Measurements from ENCODE around the gene DROSHA.
"Not testable (repeated sequence)": the region's sequence is repeated elsewhere in the genome, so short reads cannot be mapped to it uniquely, and the experiment has no call there.

The DROSHA gene, protein sequence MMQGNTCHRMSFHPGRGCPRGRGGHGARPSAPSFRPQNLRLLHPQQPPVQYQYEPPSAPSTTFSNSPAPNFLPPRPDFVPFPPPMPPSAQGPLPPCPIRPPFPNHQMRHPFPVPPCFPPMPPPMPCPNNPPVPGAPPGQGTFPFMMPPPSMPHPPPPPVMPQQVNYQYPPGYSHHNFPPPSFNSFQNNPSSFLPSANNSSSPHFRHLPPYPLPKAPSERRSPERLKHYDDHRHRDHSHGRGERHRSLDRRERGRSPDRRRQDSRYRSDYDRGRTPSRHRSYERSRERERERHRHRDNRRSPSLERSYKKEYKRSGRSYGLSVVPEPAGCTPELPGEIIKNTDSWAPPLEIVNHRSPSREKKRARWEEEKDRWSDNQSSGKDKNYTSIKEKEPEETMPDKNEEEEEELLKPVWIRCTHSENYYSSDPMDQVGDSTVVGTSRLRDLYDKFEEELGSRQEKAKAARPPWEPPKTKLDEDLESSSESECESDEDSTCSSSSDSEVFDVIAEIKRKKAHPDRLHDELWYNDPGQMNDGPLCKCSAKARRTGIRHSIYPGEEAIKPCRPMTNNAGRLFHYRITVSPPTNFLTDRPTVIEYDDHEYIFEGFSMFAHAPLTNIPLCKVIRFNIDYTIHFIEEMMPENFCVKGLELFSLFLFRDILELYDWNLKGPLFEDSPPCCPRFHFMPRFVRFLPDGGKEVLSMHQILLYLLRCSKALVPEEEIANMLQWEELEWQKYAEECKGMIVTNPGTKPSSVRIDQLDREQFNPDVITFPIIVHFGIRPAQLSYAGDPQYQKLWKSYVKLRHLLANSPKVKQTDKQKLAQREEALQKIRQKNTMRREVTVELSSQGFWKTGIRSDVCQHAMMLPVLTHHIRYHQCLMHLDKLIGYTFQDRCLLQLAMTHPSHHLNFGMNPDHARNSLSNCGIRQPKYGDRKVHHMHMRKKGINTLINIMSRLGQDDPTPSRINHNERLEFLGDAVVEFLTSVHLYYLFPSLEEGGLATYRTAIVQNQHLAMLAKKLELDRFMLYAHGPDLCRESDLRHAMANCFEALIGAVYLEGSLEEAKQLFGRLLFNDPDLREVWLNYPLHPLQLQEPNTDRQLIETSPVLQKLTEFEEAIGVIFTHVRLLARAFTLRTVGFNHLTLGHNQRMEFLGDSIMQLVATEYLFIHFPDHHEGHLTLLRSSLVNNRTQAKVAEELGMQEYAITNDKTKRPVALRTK (N-terminal part only)

GRCh38 chr5:31531888-31532547 lies at the start of gene DROSHA, which contains the start of gene C5orf22:
Gene DROSHA (minus strand): TSS chr5:31532093. CDS start chr5:31529059, 3,034 bp downstream.
Gene C5orf22 (plus strand): TSS chr5:31532301. CDS start chr5:31532393, 92 bp downstream.
- DNase-seq: peak; percentile 99

- DNase-seq: no peak
Measured at GRCh38 chr5:31579558-31579957, 47.7 kb upstream of the DROSHA start.

DNA sequence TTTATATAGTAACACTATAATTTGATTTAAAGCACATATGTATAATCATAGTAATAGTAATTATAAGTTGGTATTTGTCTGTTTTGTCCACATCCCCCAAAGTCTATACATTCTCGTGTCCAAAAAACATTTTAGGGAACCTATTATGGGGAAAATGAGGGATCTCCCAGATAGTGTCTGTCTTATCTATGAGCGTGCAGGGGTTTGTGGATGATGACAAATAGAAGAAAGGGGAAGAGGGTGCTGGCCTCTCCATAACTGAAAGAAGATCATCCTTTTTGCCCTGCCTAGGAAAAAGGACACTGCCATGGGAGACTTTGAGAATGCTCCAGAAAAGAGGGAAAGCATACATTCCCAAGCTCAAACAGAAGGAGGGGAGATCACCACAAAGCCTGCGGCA lies 45.5 kb upstream of the DROSHA start:
- no peak for DNase-seq

DNA sequence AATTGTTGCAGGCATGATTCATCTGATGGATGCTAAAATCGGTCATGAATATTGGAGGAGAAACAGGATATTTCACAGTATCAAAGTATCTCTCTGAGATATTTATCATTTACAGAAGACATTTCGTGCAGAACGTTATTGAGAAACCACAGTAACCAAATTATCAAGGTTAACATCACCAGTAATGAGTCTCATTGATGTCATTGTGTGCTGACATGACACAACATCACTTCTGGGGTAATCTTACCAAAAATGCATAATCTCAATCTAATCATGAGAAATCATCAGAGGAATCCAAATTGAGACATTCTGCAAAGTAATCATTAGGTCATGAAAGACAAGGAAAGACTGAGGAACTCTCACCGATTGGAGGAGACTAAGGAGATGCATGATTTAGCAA lies 42.9 kb upstream of the DROSHA start:
- DNase-seq: no peak

- no peak for DNase-seq
Measured at GRCh38 chr5:31573494-31574142, 41.7 kb upstream of the DROSHA start.

DNA sequence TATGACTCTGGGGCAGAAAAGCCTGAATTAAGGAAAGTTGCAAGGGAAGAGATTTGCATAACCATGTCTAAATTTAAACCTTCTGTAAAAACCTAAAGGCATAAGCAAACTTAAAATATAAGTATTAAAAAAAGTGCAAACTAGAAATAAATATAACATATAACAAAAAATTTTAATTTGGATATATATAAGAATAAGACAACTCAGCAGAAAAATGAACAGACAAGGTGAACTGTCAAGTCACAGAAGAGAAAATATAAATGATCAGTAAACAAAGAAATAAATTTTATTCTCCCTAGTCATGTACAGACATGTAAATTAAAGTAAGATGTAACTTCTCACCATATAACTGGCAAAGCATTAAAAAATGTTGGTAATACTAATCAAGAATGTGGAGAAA lies 37.2 kb upstream of the DROSHA start:
- DNase-seq: no peak

DNA sequence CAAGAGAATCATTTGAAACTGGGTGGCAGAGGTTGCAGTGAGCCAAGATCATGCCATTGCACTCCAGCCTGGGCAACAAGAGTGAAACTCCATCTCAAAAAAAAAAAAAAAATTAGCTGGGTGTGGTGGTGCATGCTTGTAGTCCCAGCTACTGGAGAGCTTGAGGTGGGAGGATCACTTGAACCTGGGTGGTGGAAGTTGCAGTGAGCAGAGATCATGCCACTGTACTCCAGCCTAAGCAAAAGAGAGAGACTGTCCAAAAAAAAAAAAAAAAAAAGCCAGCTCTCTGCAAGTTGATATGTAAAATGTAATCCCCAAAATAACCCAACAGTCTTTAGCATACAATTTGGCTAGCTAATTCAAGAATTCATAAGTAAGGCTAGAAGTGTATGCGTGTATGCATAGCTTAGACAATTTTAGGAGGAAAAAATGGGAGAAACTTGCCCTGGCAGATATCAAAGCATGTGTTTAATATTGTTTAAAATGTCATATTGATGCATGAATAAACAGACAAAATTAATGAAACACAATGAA lies 36.5 kb upstream of the DROSHA start:
- no peak for DNase-seq

DNA sequence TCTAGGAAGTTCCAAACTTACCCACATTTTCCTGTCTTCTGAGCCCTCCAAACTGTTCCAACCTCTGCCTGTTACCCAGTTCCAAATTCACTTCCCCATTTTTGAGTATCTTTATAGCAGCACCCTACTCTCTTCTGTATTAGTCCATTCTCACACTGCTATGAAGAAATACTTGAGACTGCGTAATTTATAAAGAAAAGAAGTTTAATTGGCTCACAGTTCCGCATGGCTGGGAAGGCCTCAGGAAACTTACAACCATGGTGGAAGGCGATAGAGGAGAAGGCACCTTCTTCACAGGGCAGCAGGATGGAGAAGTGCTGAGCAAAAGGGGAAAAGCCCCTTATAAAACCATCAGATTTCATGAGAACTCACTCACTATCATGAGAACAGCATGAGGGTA lies 34.5 kb upstream of the DROSHA start:
- DNase-seq: not testable (repeated sequence)

- no peak for DNase-seq
Measured at GRCh38 chr5:31563216-31563615, 31.3 kb upstream of the DROSHA start.

DNA sequence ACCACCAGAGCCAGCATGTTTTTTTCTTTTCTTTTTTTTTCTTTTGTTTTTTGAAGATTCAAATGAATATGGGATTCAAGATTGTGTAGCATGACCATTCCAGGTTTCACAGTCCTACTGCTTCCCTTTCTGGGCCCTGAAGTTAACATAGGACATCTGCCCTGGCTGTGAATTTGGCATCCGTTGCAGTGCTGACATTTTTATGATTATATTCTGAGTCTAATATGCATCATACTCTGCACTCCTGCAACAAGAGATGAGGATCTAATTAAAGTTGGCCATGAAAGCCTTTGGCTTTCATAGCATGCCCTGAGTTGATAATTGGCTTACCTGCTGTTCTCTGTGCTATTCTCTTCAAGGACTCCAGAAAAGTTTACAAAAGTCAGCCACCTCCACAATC lies 30.1 kb upstream of the DROSHA start:
- DNase-seq: no peak

DNA sequence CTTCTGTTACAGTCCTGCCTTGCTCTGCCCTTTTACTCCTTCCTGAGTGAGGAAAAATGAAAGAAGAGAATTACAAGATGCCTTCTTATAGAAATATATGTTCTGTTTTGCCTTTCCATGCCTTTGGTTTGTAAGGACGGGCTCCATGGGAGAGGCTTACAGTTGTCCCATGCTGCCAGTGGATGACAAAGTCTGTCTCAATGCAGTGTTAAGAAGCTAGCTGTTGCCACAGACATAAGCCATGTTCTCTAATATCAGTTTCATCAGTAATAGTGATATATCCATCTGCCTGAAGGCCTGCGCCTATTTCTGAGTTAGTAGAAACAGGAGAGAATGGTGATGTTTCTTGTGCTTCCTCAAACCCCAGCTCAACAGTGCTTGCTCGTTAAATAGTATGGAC lies 28.0 kb upstream of the DROSHA start:
- no peak for DNase-seq

- DNase-seq: no peak
Measured at GRCh38 chr5:31556461-31556860, 24.6 kb upstream of the DROSHA start.

GRCh38 chr5:31554552-31554951 lies 22.7 kb upstream of the DROSHA start:
- no peak for DNase-seq

GRCh38 chr5:31553863-31554262 lies 22.0 kb upstream of the DROSHA start:
- DNase-seq: no peak

GRCh38 chr5:31551878-31552277 lies 20.0 kb upstream of the DROSHA start:
- no peak for DNase-seq

- not testable (repeated sequence) for DNase-seq
Measured at GRCh38 chr5:31549114-31549513, 17.2 kb upstream of the DROSHA start.

DNA sequence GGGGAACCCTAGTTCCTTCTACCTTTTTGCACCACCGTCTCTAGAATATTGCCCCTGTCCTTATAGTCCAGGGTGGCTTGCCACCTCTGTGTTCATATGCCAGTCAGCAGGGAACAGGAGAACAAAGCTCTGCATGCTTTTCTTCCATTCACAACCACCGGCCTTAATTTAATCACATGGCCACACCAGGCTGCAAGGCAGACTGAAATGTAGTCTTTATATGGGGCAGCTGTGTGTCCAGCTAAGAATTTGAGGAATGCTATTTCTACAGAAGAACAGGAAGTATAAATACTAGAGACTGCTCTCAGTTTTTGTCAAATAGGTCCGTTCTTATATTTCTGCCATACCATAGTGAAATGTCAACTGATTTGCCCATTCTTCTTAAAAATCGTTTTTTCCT lies 6.0 kb upstream of the DROSHA start:
- no peak for DNase-seq

- DNase-seq: no peak
Measured at GRCh38 chr5:31537349-31537748, 5.5 kb upstream of the DROSHA start.

DNA sequence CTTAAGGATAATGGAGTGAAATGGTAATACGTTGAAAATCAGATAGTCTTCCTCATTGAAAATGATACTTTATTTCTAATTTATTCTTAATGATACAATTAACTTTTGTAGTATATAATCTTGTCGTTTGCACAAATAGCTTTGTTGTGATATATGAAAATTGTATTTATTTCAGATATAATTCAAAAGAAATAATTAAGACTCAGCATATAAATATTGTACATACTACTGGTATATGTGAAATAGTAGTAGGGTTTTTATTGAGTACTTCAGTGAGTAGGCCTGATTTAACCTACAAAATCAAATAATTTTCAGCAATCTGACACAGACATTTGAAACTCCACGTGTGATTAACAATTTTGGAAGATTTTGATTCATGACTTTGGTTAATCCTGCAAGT lies 5.0 kb upstream of the DROSHA start:
- DNase-seq: no peak

DNA sequence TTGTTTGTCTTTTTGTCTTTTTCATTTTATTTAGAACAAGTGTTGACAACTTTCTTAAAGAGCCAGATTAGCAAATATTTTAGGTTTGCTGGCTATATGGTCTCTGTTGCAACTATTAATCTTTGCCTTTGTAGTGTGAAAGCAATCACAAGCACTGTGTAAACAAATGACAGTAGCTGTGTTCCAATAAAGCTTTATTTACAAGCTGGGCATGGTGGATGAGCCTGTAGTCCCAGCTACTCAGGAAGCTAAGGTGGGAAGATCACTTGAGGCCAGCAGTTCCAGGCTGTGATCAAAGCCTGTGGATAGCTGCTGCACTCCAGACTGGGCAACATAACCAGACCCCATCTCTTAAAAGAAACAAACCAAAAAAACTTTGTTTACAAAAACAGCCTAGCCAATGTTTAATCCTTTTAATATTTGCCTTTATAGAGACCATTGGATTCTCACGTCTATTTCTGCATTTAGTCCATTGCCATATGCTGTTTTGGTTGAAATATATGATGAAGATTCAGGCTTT lies 2.7 kb upstream of the DROSHA start:
- DNase-seq: no peak

DNA sequence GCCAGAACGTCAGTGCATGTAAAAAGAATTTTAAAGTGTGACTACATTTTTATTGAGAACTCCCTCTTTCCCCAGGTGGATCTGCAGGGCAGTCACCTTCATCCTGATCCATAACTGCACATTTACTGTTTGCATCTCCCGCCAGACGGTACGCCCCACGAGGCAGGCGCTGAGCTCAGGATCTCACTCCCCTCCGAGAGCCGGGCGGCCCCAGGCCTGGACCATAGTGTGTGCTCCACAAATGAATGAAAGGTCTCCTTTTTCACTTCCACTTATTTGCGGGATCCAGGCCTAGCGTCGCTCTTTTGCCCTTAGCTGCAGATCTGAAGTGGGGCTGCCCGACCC lies 378 bp downstream of the DROSHA start:
- DNase-seq: peak; percentile 13 to 48
